Measurements from ENCODE around the gene LRSAM1. TPM values are rescaled to one million over a fixed set of nuclear protein-coding genes. Genes with fewer than 3 reads are reported as not detected.

LRSAM1 gene
- total RNA-seq, 1 experiment from 2014 or later, result 13.0 TPM

DNA sequence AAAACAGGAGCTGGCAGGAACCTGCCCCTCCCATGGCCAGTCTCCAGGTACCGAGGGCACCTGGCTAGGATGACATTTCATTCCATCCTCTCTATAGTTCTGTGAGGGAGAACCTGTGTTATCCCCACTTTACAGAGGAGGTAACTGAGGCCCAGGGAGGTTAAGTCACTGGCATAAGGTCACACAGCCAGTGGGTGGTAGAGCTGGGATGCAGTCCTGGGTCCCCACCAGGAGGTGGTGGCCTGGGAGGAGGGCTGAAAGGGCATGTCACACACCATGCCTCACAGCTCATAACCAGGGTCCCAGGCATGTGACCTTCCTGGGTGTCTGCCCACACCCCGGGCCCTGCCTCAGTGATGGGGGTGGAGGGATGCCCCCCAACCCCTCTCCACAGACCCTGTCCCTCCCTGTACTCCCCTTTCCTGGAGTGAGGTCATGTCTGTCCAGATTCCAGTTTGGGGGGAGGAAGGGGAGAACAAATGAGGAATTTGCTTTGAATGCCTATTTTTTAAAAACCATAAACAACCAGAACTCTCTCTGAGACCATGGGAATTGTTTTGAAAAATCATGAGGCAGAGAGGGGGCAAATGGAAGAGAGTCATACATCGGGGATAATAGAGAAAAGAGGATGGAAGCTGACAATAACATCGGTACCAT, 83.1 kb downstream of the LRSAM1 start:
- DNase-seq (ENCODE audit: low read depth), result no peak

DNA sequence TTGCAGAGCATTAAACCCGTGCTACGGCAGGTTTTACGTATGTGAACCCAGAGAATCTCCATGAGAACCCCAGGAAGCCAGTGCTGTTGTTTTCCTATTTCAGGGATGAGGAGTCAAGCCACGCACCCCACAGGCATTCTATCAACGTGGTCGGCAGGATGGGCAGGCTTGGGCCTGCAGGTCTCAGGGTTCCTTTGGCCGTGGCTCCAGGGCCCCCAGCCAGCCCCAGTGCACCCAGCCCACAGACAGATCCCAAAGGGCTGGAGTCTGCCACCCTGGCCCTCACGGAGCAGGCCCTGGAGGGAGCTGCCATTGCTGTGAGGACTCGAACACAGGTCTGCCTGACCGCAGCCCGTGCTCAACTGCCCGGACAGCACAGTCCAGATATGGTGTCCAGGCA, 83.6 kb downstream of the LRSAM1 start:
- DNase-seq (ENCODE audit: low read depth), result no peak

DNA sequence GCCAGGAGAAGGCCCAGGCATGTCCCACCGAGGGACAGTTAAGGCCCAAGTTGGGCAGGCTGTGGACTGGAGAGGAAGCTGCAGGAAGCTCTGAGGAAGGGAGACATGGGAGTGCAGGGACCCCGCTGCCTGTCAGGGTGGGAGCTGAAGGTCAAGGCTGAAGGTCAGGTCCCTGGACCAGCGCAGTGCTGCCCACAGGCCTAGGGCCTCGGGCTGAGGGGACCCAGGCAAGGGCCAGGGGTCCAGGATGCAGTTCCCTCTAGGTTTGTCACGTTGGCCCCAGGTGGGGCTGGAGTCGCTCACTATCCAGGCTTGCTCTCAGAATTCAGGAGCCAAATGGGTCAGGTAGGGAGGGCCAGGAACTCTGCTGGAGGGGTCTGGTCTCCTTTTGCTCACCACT, 84.1 kb downstream of the LRSAM1 start:
- DNase-seq (ENCODE audit: low read depth), result no peak

DNA sequence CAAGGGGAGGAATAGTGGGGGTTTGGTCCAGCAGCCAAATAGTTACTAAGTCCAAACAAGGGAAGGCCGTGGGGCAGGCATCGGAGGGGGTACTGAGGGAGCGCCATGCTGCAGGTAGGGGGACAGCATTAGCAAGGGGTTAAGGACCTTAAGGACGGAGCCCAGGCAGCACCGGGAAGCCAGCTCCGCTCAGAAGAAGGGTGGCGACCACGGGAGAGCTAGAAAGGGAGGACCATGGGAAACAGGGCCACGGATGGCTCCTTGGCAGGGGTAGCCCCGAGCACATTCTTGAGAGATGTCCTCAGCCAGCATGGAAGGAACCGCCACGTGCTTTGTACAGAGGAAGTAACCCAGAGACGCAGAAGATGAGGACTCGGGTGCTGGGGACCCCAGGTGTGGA, 84.5 kb downstream of the LRSAM1 start:
- no peak for DNase-seq (ENCODE audit: low read depth)

DNA sequence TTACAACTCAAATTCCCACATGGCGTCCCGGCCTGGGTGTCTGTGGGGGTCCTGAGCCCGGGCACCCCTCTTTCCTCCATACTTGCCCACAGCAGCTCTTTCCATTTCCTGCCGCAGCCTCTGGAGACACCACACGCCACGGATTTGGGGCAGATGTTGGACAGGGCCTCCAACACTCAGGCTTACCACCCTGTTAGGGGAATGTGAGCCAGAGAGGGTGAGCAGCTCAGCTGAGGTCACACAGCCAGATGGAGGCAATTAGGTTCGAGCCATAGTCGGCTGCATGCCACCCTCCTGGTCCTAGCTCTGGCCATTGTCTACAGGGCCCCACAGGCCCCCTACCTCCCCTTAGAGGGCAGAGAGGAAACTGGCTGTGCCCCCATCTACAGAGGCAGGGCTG, 85.2 kb downstream of the LRSAM1 start:
- no peak for DNase-seq (ENCODE audit: low read depth)

DNA sequence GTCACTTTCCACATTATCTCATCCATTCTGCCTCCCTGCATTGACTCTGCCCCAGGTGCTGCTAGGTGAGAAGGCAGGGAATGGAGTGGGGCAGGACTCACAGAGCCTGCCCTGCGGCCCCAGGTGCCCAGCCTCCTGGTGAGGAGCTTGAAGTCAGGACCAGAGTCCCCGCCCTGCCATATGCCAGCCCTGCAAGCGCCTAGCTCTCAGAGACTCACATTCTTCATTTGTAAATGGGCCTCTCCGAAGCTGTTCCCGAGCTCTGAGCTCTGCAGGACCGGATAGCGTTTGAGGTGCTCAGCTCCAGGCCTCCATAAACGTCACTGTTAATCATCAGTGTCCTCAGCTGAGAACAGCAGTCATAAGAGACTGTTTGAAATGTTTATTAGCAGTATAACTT, 85.7 kb downstream of the LRSAM1 start:
- DNase-seq (ENCODE audit: low read depth), result no peak

DNA sequence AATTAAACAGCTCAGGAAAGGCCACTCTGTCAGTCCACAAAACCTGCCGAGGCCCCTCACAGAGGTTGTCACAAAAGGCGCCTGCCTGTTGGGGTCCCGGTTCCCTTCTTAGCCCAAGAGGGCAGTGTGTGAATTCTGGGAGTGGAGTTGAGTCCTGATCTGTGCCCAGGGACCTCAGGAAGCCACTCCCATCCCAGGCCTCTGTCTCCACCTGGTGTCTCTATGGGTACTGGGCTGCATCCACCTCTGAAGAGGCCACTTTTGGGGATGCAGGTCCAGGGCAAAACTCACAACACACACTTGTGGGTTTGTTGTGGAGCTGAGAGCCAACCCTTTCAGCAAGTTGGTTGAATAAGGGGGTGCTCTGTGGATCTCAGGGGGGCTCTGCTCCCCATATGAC, 86.5 kb downstream of the LRSAM1 start:
- DNase-seq (ENCODE audit: low read depth), result no peak

DNA sequence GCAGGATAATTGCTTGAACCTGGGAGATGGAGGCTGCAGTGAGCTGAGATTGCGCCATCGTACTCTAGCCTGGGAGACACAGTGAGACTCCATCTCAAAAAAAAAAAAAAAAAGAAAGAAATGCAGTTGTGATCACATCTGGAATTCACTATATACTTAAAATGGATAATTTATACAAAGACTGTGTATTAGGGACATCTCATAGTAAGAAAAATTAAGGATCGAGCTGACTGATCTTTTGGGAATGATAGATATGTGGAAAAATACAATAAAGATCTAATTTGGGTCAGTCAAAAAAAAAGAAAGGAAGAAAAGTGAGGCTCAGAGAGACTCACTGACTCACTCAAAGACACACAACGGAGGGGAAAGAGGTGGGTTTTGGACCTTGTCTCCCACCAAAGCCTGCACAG, 87.5 kb downstream of the LRSAM1 start:
- DNase-seq (ENCODE audit: low read depth), result no peak

DNA sequence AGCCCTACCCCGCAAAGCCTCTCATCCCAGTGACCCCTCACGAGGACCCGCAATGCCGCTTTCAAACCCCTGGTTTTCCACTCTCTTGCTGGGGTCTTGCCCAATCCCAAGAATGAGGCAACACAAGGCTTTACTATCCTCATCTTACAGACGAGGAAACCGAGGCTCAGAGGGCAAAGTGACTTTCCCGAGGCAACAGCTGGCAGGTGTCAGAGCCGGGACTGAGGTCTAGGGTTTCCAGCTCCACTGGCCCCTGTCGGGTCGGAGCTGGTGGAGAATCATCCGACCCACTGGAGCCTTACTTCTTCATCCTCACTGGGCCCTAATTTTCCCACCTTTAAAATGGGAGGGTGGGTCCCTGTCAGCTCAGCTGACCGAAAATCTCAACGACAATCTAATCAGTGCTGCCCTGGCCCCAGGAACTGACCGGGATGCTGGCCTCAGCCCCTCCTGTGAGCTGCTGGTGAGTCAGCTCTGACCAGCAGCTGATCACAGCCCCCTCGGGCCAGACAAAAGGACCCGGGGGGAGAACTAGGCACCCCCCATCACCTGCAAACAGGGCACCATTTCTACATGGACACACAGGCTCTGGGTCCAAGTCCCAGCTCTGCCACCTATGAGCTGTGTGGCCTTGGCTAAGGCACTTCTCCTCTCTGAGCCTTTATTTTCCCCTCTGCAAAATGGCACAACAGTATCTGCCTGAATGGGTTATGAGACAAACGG, 88.1 kb downstream of the LRSAM1 start:
- no peak for DNase-seq (ENCODE audit: low read depth)

DNA sequence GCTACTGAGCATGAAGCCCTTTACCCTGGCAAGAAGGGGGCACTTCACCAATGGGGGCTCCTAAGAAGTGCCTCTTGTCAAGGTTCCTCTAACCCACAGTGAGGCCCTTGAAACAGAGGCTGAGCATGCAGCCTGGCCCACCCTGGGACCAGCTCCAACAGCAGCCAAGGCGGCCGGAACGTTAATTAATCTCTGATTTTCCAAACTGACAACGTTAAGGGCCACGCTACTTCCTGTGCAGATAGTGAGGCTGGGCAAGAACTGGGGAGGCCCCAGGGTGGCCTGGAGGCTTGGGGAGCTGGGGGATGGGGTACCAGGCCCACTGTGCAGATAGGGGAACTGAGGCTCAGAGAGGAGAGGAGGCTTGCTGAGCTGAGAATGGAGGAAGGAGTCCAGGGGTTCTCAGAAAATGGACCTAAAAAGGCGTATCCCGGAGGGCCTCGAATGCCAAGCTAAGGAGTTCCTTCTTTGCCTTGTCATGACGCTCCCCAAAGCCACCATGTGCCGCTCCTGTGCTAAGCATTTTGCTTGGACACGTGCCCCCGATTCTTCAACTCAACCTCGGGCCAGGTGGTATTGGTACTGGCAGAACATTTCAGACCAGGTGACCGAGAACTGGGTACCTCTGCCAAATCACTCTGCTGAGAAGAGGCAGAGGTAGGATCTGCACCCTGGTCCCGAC, 88.8 kb downstream of the LRSAM1 start:
- no peak for DNase-seq (ENCODE audit: low read depth)

DNA sequence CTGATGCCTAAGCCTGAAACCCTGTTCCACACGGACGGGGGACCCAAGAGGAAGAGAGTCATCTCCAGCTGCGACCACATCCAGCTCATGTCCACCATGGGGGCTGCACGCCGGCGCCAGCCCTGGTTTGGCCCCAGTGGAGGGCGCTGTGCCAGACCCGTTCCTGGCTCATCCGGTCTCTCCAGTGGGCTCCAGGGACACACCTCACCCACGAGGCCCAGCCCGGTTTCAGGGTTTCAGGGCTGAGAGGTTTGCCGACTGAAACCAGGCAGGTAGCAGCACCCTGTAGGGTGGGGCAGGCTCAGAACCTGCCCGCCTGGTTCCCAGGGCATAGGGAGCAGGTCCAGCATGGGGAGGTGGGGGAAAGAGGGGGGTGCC, 89.3 kb downstream of the LRSAM1 start:
- no peak for DNase-seq (ENCODE audit: low read depth)

DNA sequence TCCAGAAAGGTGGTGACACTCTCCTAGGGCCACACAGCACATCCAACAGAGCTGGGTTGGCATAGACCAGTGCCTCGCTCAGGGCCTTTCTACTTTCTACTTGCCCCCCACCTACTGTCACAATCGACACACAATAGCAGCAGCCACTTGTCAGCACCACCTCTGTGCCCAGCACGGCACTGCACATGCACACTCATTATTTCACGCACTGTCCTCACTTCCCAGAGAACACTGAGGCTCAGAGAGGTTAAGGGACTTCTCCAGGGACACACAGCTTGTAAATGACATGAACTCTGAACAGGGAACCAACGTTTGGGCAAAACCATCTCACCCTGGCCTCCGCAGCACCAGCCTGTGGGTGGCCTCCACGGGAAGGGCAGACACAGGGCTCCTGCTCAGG, 89.9 kb downstream of the LRSAM1 start:
- no peak for DNase-seq (ENCODE audit: low read depth)

DNA sequence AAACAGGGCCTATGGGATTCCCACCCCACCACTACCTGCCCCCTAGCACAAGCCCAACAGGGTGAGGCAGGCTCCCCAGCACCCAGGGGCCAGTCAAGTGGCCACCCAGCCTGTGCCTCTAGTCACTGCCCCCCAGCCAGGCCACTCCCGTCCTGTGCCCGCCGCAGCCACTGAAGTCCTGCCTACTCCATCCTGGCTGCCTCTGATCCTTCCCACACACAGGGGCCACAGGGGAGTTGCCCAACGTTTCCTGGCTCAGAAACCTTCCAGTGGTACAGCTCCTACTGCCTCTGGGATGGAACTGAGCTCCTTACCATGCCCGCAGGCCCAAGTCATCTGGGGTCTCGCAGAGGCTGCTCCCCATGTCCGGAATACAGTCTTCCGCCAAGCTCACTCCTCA, 90.6 kb downstream of the LRSAM1 start:
- no peak for DNase-seq (ENCODE audit: low read depth)

DNA sequence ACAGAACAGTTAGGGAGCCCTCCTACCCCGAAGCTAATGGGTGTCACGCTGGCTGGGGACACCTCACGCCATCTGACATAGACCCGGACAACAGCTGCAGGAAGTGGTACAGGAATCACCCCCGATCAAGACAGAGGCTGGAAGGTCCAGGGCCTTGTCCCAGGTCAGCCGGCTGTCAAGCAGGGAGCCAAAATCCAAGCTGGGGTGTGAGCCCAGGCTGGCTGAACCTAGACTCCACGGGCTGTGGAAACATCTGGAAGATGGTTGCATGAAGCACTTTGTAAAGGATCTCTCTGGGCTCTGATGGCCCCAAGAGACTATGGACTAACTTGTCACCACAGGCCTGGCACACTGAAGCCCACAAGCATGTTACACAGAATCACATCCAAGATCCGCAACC, 91.9 kb downstream of the LRSAM1 start:
- DNase-seq (ENCODE audit: low read depth), result no peak

DNA sequence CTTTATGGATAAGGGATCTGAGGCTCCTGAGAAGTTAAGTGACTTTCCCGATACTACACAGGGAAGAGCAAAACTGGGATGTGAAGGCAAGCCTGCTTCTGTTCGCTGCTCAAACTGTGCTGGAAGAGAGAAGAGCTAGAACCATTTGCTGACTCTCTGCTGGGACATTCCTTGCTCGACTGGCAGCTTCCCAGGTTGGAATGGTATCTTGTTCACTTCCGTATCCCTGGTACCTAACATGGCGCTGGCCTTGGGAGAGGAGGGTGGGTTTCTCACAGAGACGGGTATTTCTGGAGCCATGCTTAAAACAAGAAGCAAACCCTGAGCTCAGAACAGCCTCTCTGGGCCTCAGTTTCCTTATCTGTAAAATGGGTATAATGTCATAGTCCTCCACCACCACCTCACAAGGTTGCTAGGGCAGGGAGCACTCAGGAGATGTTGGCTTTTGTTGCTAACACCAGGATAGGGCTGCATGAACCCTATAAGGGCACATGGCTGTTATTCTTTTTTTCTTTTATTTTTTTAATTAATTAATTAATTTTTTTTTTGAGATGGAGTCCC, 92.7 kb downstream of the LRSAM1 start:
- no peak for DNase-seq (ENCODE audit: low read depth)

DNA sequence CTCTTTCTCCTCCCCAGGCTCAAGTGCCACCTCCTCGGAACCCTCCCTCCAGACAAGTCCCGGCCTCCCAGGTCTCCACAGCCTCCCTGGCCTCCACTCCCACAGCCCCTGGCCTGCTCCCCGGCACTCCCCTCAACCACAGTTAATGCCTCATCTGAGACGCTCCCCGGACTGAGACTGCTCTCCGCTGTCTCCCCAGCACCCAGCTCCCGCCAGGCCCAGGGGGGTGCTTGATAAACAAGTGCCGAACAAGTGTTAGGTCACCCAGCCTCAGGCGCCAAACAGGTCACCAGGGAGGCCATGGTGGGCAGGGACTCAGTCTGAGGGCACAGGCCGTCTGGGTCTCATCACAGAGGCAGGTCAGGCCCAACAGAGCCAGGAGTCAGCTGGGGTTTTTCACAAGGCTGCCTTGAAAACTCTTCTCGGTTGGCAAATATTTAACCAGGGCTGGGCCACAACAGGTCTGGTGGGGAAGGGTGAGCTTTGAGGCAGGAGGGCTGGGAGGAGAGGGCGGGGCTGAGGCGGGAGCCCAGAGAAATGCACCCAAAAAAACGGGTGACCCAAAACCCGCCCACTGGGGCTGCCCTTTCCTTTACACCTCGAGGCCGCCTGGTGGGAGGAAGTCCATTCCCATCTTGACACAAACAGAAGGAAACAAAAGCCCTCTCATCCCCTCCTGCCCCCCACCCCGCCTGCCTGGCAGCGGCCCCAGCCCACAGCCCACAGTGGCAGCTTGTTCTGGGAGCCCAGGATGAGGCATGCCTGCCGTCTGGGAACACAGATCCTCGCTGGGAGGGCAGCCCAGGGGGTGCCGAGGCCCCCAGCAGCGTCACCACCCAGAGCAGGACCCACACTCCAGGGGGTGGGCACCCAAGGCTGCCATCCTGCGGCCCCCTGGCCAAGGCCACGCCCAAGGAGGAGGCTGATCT, 94.2 kb downstream of the LRSAM1 start:
- peak; percentile 90 for DNase-seq (ENCODE audit: low read depth)

DNA sequence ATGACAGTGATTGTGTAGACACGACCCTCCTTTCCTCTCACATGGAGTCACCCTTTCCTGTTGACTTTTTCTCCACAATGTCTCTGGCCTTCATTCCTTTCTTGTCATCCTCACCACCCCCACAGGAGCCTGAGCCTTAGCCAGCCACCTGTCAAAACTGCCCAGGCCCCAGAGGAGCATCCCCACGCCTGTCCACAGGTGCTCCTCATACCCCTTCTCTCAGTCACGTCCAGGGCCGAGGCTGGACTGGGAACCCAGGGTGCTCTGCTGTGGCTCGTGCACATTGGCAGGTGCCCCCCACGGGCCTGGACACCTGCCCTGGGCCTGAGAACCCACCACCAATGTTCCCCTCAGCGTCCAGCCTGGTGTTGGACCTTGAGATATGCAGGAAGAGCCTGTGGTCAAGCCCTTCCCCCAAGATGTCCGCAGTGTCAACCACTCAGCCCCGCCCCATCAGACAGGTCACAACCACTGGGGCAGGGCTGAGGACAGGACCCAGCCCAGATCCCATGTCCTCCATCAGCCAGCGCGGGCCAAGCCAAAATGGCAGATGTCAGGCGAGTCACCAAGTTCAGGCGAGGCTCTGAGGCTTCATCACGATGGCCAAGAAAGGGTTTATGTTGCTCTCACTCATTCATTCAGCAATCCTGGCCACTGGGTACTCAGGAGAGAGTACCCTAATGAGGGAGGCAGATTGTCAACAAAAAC, 95.0 kb downstream of the LRSAM1 start:
- no peak for DNase-seq (ENCODE audit: low read depth)

DNA sequence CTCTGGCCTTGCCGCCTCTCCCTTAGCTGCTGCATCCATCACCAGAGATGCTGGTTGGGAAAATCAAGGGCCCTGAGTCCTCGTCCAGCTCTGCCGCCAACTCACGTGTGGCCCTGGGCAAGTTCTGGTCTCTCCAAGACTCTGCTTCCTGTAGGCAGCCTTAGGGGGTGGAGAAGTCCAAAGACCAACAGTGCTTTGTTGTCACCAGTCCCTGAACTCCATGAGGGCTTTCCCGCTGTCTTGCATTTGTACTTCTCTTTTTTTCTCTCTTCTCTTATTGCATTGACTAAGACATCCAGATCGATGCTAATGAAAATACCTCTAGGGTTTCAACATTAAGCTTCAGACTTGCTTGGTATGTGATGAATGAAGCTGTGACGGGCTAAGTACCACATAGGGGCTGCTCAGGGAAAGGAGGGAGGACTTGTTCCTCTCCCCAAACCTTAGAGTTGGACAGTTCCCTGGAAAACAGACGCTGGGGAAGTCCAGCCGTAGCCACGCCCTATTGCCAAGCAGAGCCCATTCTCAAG, 97.1 kb downstream of the LRSAM1 start:
- no peak for DNase-seq (ENCODE audit: low read depth)

DNA sequence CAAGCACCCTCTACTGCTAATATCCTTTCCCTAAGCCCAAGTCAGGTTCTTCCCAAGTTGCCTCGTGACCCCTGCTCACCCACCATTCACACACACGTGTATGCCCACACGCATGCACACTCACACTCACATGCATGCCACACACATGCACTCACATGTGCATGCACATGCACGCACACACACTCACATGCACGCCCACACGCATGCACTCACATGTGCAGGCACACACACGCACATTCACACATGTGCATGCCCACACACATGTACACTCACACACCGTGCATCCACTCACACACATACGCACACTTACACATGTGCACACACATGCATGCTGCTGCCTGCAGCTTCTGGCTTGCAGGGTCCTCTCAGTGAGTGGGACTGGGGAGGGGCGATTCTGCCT, 97.9 kb downstream of the LRSAM1 start:
- DNase-seq (ENCODE audit: low read depth), result no peak

DNA sequence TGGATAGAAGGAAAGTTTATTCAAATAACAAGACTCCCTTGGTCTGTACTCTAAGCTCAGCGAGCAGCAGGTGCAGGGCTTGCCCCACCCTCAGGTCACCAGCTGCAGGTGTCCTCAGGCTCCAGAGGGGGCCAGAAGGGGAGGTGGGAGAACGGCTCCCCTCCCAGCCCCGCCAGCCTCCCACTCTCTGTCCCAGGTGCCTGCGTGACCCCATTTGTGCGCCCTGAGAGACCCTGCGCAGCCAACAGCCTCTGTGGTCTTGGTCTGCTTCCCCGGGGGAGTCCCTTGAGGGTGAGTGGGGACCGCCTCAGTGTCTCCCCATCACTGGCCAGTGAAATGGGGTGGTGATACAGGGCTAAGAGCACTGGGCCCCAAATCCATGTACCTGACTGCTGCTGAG, 98.4 kb downstream of the LRSAM1 start:
- DNase-seq (ENCODE audit: low read depth), result no peak

Data from HT1080 (cell line).